ENCODE results near the gene TRIO. TPM values are rescaled to one million over a fixed set of nuclear protein-coding genes. Genes with fewer than 3 reads are reported as not detected.

TRIO gene
- total and polyA plus RNA-seq, 2 donors (not counting 3 experiments of a cell fraction or from before 2014, with no cell fraction given): 82.9 to 248 TPM

DNA sequence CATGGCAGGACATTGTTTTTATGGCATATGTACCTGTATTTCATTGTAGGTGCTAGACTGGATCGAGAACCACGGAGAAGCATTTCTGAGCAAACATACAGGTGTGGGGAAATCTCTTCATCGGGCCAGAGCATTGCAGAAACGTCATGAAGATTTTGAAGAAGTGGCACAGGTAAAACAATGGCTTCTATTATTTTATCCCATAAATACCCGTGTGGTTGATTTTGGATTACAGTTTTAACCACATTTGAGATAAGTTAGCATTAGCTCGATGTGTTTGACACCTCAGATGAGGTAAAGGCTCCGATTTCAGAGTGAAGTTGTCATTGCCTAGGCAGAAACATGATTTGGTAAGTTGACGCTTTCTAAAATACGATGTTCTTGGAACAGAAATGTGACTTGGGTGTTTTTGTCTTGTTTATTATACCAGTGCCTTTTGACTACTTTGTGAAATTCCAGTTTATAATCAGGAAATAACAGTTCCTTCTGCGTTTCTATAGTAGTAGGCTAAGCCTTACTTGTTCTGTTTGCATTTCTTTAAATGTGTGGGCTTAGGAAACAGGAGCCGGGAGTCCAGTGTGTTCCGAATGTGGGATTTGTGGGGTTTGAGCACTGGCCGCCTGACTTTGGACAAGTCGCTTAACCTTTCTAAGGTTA is 187.7 kb downstream of the TRIO start:
- TF ChIP-seq MYC (IDR thresholded peaks at IDR 0.05; ENCODE audit: low read depth, low read length) (no peak), POLR2AphosphoS5 (IDR thresholded peaks at IDR 0.05; ENCODE audit: insufficient read depth, low read depth, low read length) (no peak), GATA2 (IDR thresholded peaks at IDR 0.05; ENCODE audit: insufficient read depth, insufficient read length, low read depth, low read length) (no peak), FOS (IDR thresholded peaks at IDR 0.05; ENCODE audit: borderline replicate concordance, insufficient read depth, low read length) (no peak), JUN (IDR thresholded peaks at IDR 0.05; ENCODE audit: borderline replicate concordance, insufficient read depth, insufficient read length, low read depth) (no peak), EZH2 (IDR thresholded peaks at IDR 0.05; ENCODE audit: borderline replicate concordance, low read depth, low read length, severe bottlenecking) (no peak), POLR2A (IDR thresholded peaks at IDR 0.05; ENCODE audit: low read depth, low read length) (no peak)
- TF ChIP-seq, protein P1, sequence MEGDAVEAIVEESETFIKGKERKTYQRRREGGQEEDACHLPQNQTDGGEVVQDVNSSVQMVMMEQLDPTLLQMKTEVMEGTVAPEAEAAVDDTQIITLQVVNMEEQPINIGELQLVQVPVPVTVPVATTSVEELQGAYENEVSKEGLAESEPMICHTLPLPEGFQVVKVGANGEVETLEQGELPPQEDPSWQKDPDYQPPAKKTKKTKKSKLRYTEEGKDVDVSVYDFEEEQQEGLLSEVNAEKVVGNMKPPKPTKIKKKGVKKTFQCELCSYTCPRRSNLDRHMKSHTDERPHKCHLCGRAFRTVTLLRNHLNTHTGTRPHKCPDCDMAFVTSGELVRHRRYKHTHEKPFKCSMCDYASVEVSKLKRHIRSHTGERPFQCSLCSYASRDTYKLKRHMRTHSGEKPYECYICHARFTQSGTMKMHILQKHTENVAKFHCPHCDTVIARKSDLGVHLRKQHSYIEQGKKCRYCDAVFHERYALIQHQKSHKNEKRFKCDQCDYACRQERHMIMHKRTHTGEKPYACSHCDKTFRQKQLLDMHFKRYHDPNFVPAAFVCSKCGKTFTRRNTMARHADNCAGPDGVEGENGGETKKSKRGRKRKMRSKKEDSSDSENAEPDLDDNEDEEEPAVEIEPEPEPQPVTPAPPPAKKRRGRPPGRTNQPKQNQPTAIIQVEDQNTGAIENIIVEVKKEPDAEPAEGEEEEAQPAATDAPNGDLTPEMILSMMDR (IDR thresholded peaks at IDR 0.05; ENCODE audit: extremely low read depth in 1 of 2, insufficient read depth in 1 of 2, low read depth in 1 of 2, low read length in 2 of 2): no peak
- TF ChIP-seq, protein P2, sequence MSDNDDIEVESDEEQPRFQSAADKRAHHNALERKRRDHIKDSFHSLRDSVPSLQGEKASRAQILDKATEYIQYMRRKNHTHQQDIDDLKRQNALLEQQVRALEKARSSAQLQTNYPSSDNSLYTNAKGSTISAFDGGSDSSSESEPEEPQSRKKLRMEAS (IDR thresholded peaks at IDR 0.05; ENCODE audit: insufficient read depth, insufficient read length): no peak
- H3K9me3 ChIP-seq (replicated peaks; ENCODE audit: control insufficient read depth, insufficient read depth, low read length): no peaks in the 10 kb centered on the region
- H4K20me1 ChIP-seq (replicated peaks; ENCODE audit: control insufficient read depth, extremely low read depth, insufficient read depth, low read length): peaks cover 4% of the 10 kb centered on the region
- ChIA-PET POLR2A (no interaction called here), CTCF (interaction anchor here (1.4 kb wide), 1 partner anchor 10 kb away, joined by 4 read pairs; no protein-coding TSS in a partner anchor)
- H3K9me1 ChIP-seq (replicated peaks; ENCODE audit: control insufficient read depth, extremely low read depth, insufficient read depth, low read length): no peaks in the 10 kb centered on the region
- no peak overlapping the region for H3K4me2 ChIP-seq (ENCODE audit: insufficient read depth, low read length)
- BruUV-seq (replicated peaks): no TSS peak
- no peak overlapping the region for H3K9ac ChIP-seq (replicated peaks; ENCODE audit: extremely low read depth, insufficient read depth, low read length)
- H3K27me3 ChIP-seq (ENCODE audit: control insufficient read depth in 2 of 2, insufficient read depth in 2 of 2, low read length in 2 of 2): no peaks in the 10 kb centered on the region
- no peak overlapping the region for H3K4me3 ChIP-seq (replicated peaks in 1 of 3; ENCODE audit: insufficient read depth in 1 of 3, low read depth in 1 of 3, low read length in 3 of 3)
- H3K4me1 ChIP-seq (ENCODE audit: control insufficient read depth, extremely low read depth, insufficient read depth, low read length): no peaks in the 10 kb centered on the region
- FAIRE-seq (no peak), DNase-seq (ENCODE audit: low read depth, low spot score) (no peak)
- H3K27ac ChIP-seq (ENCODE audit: insufficient read depth, low read depth, low read length): no peak overlapping the region
- dilution Hi-C loops (cut with MboI; ENCODE audit: extremely low pct_ligation_motif_present, low sequenced_read_pairs) (no loop called here), intact Hi-C loops (cut with micrococcal nuclease) (no loop called here)
- H3K36me3 ChIP-seq (ENCODE audit: control insufficient read depth in 2 of 2, extremely low read depth in 1 of 2, insufficient read depth in 2 of 2, low read length in 2 of 2): peaks cover 12 to 20% of the 10 kb centered on the region in 2 experiments
- peaks cover 56% of the 10 kb centered on the region for H3K79me2 ChIP-seq (ENCODE audit: control insufficient read depth, insufficient read depth, low read length)
- H2AFZ ChIP-seq (ENCODE audit: low read depth, low read length): no peak overlapping the region
